ENCODE results near the gene CEP128. TPM values are rescaled to one million over a fixed set of nuclear protein-coding genes. Genes with fewer than 3 reads are reported as not detected.

CEP128 gene
- total and polyA plus RNA-seq, 2 experiments from 2014 or later: 7.6 to 17.6 TPM

- TF ChIP-seq ZNF462 (CRISPR knock-in tag; IDR thresholded peaks at IDR 0.05) (no peak), EZH2 (IDR thresholded peaks at IDR 0.05; ENCODE audit: low read depth, unreplicated experiment) (no peak)
Observed at GRCh38 chr14:80605536-80605935, 336.0 kb downstream of the CEP128 start (continued).

- no peaks in the 10 kb centered on the region for H3K9me2 ChIP-seq (ENCODE audit: insufficient read depth)
- H3K4me3 ChIP-seq: no peak overlapping the region
- H3K36me3 Mint-ChIP-seq (ENCODE audit: low read depth): no peaks in the 10 kb centered on the region
- no peak overlapping the region for H2AFZ ChIP-seq
- no peak for ATAC-seq
- H3K4me2 ChIP-seq: no peak overlapping the region
- H3K4me1 ChIP-seq (ENCODE audit: insufficient read depth): no peaks in the 10 kb centered on the region
- no peaks in the 10 kb centered on the region for H3K27me3 Mint-ChIP-seq (ENCODE audit: insufficient read depth, low read depth, poor library complexity)
- H3K27me3 ChIP-seq (ENCODE audit: insufficient read depth): no peaks in the 10 kb centered on the region
- no peaks in the 10 kb centered on the region for H3K4me1 Mint-ChIP-seq
- TF ChIP-seq JUNB (IDR thresholded peaks at IDR 0.05; ENCODE audit: unreplicated experiment) (no peak), POLR2AphosphoS5 (IDR thresholded peaks at IDR 0.05; ENCODE audit: low read depth) (no peak), EZH2 (IDR thresholded peaks at IDR 0.05; ENCODE audit: low read depth, unreplicated experiment) (no peak), ZNF114 (CRISPR knock-in tag; IDR thresholded peaks at IDR 0.05) (no peak), ETS1 (IDR thresholded peaks at IDR 0.05) (no peak), STAT1 (IDR thresholded peaks at IDR 0.05; ENCODE audit: unreplicated experiment) (no peak)
- no peaks in the 10 kb centered on the region for H3K79me2 ChIP-seq (replicated peaks; ENCODE audit: insufficient read depth)
- no peaks in the 10 kb centered on the region for H4K20me1 ChIP-seq (replicated peaks; ENCODE audit: insufficient read depth)
- no peak overlapping the region for H3K27ac Mint-ChIP-seq
- no peaks in the 10 kb centered on the region for H3K9me3 Mint-ChIP-seq
- H3F3A ChIP-seq (replicated peaks; ENCODE audit: low read depth): no peaks in the 10 kb centered on the region
- no peaks in the 10 kb centered on the region for H3K36me3 ChIP-seq (ENCODE audit: insufficient read depth)
- no peak overlapping the region for H3K27ac ChIP-seq (ENCODE audit: low read depth)
- no peak for DNase-seq (ENCODE audit: low spot score)
- no peak overlapping the region for H3K4me3 Mint-ChIP-seq
Observed at GRCh38 chr14:80602946-80603345, 338.6 kb downstream of the CEP128 start.
